Upper lobe of right lung (tissue), 1 donor: Measurements from ENCODE around the gene CASP9. TPM values are rescaled to one million over a fixed set of nuclear protein-coding genes. Genes with fewer than 3 reads are reported as not detected.
"Not testable (repeated sequence)": the region's sequence is repeated elsewhere in the genome, so short reads cannot be mapped to it uniquely, and the experiment has no call there.

ENCODE experiments used
- ATAC-seq: fragments of 200-7000 bp; cut with Tn5 transposase; one replicate; pipeline ENCODE4 v1.9.1; 2020; ENCODE audit warnings: mild to moderate bottlenecking, moderate library complexity
- DNase-seq: peaks from one replicate; pipeline ENCODE4 v3.0.0-alpha.2; 2020
- H3K27ac ChIP-seq: fragments of 200-600 bp; one replicate; pipeline ENCODE4 v1.8.0; 2022
- H3K27me3 ChIP-seq: fragments of 200-600 bp; one replicate; pipeline ENCODE4 v1.8.0; 2022; ENCODE audit warnings: mild to moderate bottlenecking
- H3K36me3 ChIP-seq: fragments of 200-600 bp; one replicate; pipeline ENCODE4 v1.8.0; 2022
- H3K4me1 ChIP-seq: fragments of 200-600 bp; one replicate; pipeline ENCODE4 v1.8.0; 2022
- H3K4me3 ChIP-seq: fragments of 200-600 bp; one replicate; pipeline ENCODE4 v1.8.0; 2022; ENCODE audit warnings: mild to moderate bottlenecking
- H3K9me3 ChIP-seq: fragments of 200-600 bp; one replicate; pipeline ENCODE4 v1.8.0; 2022
- CTCF ChIP-seq: fragments of 200-600 bp; IDR thresholded peaks from one replicate; pipeline ENCODE4 v1.8.0; 2022; ENCODE audit warnings: antibody characterized with exemption
- intact Hi-C: fragments of 100-400 bp; cut with DNase I; formaldehyde crosslinking; loops from one replicate; pipeline ENCODE4 v1.11.0; 2022
- total RNA-seq: library from RNA; stranded (reverse); fragmentation: NEBNext Ultra II Directional; extraction: Animal tissue kit (Norgen Biotek cat#: 25700); gene quantifications from one replicate; pipeline ENCODE4 v1.2.1, GENCODE V29; 2021
- donor health status: DM: no; HTN: yes; CAD: no; lungs with severe emphysema.

CASP9 gene
- total RNA-seq, 1 donor from 2014 or later = 11.7 TPM

- Histone ChIP-seq H3K4me1 (no peaks in the 10 kb centered on the region), H3K27ac (no peak overlapping the region), H3K27me3 (no peaks in the 10 kb centered on the region), H3K36me3 (peaks cover 25% of the 10 kb centered on the region), H3K9me3 (no peaks in the 10 kb centered on the region), H3K4me3 (no peak overlapping the region)
- no peak for DNase-seq
- intact Hi-C loops = no loop called here
- no peak for ATAC-seq
- TF ChIP-seq CTCF = no peak
These were observed 19.6 kb downstream of the CASP9 start for GRCh38 chr1:15504436-15504835.

DNA sequence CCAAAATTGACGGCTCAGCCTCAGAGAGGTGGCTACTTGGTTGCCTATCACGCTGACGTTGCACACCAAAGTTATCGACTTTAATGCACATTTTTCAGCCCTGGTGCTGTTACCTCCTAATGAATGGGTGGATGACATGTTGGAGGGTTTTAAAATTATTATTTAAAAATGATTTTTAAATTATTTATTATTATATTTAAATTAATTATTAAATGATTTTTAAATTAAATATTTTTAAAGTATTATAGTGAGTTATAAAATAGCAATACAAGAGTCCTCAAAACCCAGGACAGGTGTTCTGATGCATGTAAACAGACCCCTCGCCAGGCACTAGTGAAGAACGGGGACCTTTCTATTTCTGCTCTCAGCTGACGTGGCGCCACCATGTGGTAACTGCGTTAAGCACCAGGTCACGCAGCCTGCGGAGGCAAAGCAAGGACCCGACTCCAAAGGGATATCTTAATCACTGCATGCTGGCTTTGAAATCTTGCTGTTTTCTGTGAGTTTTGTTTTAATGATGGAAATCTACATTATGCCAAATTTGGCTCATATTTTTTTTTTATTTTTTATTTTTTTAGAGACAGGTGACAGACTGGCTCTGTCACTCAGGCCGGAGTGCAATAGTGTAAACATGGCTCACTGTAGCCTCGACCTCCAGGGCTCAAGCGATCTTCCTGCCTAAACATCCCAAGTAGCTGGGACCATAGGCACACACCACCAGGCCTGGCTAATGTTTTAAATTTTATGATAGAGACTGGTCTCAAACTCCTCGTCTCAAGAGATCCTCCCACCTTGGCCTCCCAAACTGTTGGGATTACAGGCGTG lies 22.6 kb downstream of the CASP9 start:
- intact Hi-C loops = no loop called here
- ATAC-seq (peak; percentile 84), DNase-seq (peak; percentile 73)
- Histone ChIP-seq H3K4me1 (no peaks in the 10 kb centered on the region), H3K27ac (no peak overlapping the region), H3K27me3 (no peaks in the 10 kb centered on the region), H3K9me3 (peaks cover 4% of the 10 kb centered on the region), H3K4me3 (no peak overlapping the region), H3K36me3 (peaks cover 19% of the 10 kb centered on the region)
- peak; percentile 67 for TF ChIP-seq CTCF

DNA sequence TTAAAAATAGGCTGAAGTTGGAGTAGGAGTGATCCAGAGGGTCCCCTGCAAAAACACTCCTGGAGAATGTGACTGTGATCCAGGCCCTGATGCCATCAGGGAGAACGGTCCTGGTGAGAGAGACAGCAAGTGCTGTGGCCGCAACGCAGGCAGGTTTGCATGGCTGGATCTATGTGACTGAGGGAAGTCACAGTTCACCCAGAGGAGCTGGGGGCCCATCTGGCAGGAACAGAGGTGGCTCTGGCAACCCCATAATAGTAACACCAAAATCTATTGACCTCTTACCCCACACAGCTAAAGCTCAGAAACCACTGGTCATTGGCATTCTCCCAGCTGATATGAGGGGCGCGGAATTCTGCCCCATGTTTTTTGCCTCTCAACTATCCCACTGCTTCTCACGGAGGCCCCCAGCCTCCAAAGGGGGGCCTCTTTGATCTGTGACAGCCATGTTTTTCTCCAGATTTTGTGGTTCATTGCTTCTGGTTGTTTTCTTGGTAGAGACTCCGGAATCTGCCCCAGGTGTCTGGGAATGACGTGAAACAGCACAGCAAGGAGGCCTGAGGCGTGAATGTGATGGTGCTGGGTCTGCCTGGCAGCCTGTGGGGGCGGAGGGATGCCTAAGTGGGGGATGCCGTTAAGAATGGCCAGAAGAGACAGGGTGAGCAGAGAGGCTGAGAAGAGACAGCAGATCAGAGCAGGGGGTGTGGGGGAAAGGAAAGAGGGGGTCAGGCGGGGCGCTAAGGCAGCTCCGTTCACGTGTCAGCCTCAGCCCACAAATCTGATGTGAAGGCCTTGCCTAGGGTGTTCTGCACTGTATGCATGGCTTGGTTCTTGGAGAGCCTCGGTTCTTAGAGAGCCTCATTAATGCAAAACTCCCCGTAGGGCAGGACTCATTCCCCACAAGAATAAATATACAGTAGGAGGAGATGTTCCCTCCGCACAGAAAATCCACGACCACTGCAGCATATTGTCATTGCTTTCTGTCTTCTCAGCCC lies 23.5 kb downstream of the CASP9 start:
- ATAC-seq = no peak

DNA sequence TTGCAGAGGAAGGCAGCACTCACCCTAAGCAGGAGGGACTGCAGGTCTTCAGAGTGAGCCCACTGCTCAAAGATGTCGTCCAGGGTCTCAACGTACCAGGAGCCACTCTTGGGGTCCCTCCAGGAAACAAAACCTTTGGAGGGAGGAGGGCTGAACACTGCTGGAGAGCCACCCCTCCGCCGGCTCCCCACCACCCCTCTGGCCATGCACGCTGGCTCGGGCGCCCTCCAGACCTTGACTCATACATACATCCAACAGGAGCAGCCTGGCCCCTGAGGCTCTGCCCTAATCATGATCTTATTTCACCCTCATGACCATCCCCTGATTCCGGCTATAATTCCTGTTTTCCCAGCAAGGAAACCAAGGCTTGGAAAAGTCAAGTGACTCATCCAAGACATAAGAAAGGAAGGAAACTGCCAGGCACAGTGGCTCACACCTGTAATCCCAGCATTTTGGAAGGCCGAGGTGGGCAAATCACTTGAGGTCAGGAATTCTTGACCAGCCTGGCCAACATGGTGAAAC lies 30.1 kb downstream of the CASP9 start:
- no peaks in the 10 kb centered on the region for H3K4me1 ChIP-seq
- H3K36me3 ChIP-seq = peaks cover 35% of the 10 kb centered on the region
- DNase-seq (no peak), ATAC-seq (no peak)
- H3K9me3 ChIP-seq = peaks cover 4% of the 10 kb centered on the region
- H3K4me3 ChIP-seq = no peak overlapping the region
- no peak overlapping the region for H3K27ac ChIP-seq
- no peaks in the 10 kb centered on the region for H3K27me3 ChIP-seq
- no peak for TF ChIP-seq CTCF
- intact Hi-C loops = no loop called here

More for the DNA sequence above, 23.5 kb downstream of the CASP9 start:
- Histone ChIP-seq H3K36me3 (peaks cover 17% of the 10 kb centered on the region), H3K4me1 (no peaks in the 10 kb centered on the region), H3K27me3 (no peaks in the 10 kb centered on the region), H3K27ac (no peak overlapping the region), H3K9me3 (peaks cover 4% of the 10 kb centered on the region), H3K4me3 (no peak overlapping the region)
- intact Hi-C loops = no loop called here
- no peak for TF ChIP-seq CTCF
- no peak for DNase-seq

DNA sequence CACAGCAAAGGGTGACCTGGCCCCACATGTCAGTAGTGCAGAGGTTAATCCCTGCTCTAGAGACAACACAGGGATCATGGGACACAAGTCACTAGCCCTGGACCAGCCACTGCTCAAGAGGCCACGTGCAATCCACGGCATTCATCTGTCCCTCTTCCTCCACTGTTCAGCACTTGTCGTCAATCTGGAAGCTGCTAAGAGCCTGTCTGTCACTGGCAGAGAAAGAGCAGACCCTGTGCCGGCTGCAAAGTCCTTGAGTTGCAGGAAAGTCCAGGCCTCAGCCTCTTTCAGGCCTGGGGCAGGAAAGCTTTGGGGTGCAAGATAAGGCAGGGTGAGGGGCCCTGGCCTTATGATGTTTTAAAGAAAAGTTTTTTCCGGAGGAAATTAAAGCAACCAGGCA lies 31.4 kb downstream of the CASP9 start:
- intact Hi-C loops = no loop called here
- no peaks in the 10 kb centered on the region for H3K27me3 ChIP-seq
- H3K27ac ChIP-seq = no peak overlapping the region
- DNase-seq (no peak), ATAC-seq (no peak)
- peaks cover 35% of the 10 kb centered on the region for H3K36me3 ChIP-seq
- no peaks in the 10 kb centered on the region for H3K4me1 ChIP-seq
- no peak overlapping the region for H3K4me3 ChIP-seq
- H3K9me3 ChIP-seq = no peaks in the 10 kb centered on the region
- no peak for TF ChIP-seq CTCF

GRCh38 chr1:15491010-15491409 lies 33.0 kb downstream of the CASP9 start:
- H3K4me1 ChIP-seq, H3K27ac ChIP-seq, intact Hi-C loops, H3K9me3 ChIP-seq, ATAC-seq, H3K27me3 ChIP-seq, H3K4me3 ChIP-seq, DNase-seq: not testable (repeated sequence)
- H3K36me3 ChIP-seq = peaks cover 35% of the 10 kb centered on the region
